ENCODE measurements around the gene DNAL4.

Gene DNAL4

DNA sequence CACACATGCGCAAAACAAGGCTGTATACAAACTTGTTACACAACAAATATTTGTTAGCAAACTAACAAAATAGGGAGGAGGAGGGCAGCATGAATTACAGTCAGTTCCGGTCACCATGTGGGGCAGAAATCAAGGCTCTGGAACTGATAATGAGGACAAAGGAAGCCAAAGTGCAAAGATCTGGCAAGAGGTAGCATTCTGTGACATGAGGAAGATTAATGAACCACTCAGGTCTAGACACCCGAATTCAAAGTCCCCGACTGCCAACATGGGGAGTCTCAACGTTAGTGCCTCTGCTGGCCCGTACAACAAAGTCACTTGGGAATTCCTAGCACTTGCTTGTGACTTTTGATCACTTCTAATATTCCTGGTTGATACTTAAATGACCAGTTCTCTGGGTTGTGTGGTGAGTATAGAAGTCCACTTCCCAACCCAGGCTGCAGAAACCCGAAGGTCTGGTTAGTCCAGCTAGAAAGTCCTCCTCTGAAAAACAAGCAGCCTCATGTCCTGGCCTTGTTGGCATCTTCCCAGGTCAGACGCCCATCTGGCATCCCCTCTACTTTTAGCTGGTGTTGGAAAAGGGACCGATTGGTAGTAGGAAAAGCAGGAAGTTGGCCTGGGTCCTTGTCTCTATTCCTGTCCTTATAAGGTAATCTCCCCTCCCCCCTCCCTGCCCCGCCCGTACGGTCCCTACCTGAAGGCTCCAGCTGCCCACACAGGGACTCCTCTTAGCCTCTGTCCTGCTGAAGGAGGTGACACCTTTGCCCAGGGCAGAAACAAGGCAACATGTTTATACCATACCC is 39.8 kb downstream of the DNAL4 start:
- TF ChIP-seq POLR2A (IDR thresholded peaks at IDR 0.05; ENCODE audit: low read length) (no peak), GATA1 (IDR thresholded peaks at IDR 0.05; ENCODE audit: low read depth, low read length) (no peak)

GRCh38 chr22:38751422-38752346 is 42.3 kb downstream of the DNAL4 start:
- DNase-seq = no peak
- TF ChIP-seq POLR2A (IDR thresholded peaks at IDR 0.05; ENCODE audit: low read length) = no peak
- TF ChIP-seq GATA1 (IDR thresholded peaks at IDR 0.05; ENCODE audit: low read depth, low read length) = no peak

More for the DNA sequence above, 39.8 kb downstream of the DNAL4 start:
- peak in 1 of 2 experiments; percentile 43 for DNase-seq

DNA sequence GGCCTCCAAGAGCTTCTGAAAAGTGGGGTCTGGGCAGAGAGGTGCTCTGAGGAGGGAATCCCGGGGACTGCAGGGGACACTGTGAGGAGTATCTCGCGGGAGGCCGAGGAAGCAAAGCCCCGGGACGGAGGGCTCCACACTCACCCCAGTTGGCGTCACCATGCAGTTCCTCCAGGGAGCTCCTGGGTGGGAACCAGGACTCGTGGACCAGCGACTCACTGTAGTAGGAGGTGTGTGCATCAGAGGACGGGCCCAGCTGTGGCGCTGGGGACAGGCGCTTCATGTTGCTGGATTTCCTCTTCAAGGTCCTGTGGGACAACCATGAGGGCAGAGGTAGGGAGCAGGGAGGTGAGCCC is 42.9 kb downstream of the DNAL4 start:
- no peak for DNase-seq
- TF ChIP-seq GATA1 (IDR thresholded peaks at IDR 0.05; ENCODE audit: low read depth, low read length) = no peak
- TF ChIP-seq POLR2A (IDR thresholded peaks at IDR 0.05; ENCODE audit: low read length) = no peak

DNA sequence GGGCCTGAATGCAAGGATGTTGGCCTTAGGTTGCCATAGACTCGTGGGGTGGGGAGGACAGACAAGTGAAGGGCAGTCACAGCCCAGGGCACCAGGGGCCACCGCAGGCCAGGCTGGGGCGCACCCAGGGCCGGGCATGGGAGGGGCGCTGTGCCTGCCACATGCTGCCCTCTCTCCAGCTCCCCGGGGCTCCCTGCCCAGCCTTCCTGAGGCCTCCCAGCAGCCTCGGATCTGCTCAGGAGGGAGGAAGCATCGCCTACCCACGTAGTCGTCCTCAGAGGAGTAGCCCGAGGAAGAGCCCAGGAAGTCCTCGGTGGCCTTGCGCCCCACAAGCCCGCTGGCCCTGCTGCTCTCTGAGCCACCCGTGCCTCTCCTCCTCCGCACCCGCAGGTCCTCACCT is 43.3 kb downstream of the DNAL4 start:
- TF ChIP-seq POLR2A (IDR thresholded peaks at IDR 0.05; ENCODE audit: low read length) (no peak), GATA1 (IDR thresholded peaks at IDR 0.05; ENCODE audit: low read depth, low read length) (no peak)
- DNase-seq = no peak

GRCh38 chr22:38750104-38750503 is 43.8 kb downstream of the DNAL4 start:
- TF ChIP-seq GATA1 (IDR thresholded peaks at IDR 0.05; ENCODE audit: low read depth, low read length) = no peak
- TF ChIP-seq POLR2A (IDR thresholded peaks at IDR 0.05; ENCODE audit: low read length) = no peak

DNA sequence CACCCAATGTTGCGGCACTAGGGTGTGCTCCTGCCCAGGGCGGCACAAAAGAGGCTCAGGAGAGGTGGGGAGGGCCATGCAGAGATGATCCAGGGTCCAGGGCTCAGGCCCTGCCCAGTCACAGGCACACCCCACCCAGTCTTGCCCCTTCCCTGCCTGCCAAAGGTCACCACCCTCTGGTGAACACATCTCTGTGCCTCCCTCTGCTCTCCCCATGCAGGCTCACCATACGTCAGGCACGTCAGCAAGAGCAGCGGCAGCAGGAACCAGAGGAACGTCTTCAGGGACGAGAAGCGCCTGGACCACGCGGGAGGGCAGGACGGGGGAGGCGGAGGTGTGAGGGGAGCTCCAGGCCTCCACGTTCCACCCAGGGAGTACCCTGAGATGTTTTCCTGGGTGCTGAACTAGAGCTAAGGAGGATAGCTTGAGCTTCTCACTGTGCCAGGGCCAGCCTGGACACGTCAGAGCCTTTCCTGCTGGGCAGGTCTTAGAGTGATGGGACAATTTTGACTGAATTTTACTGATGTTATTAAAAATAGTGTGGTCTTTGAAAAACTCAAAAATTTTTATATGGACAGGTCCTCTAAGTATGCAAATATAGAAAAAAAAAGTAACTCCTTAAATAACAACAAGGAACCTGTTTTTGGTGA is 45.3 kb downstream of the DNAL4 start:
- DNase-seq = no peak
- TF ChIP-seq POLR2A (IDR thresholded peaks at IDR 0.05; ENCODE audit: low read length) (no peak), GATA1 (IDR thresholded peaks at IDR 0.05; ENCODE audit: low read depth, low read length) (no peak)

More at GRCh38 chr22:38750104-38750503, 43.8 kb downstream of the DNAL4 start:
- no peak for DNase-seq

GRCh38 chr22:38745676-38746460 is 48.1 kb downstream of the DNAL4 start:
- no peak for TF ChIP-seq GATA1 (IDR thresholded peaks at IDR 0.05; ENCODE audit: low read depth, low read length)
- no peak for TF ChIP-seq POLR2A (IDR thresholded peaks at IDR 0.05; ENCODE audit: low read length)
- no peak for DNase-seq

DNA sequence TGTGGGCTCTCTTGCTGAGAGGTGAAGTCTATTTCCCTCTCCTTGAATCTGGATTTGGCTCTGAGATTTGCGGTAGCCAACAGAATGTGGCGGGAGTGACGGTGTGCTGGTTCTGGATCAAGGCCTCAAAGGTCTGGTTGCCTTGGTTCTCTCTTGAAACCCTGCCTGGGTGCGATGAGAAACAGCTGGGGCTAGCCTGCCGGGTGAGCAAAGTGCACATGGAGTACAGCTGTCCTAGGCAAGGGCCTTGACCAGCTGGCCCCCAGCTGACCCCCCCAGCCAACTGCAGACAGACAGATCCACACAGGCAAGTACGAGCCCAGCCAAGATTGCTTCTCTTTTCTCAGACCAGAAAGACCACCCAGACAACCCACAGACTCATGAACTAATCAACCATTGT is 49.0 kb downstream of the DNAL4 start:
- TF ChIP-seq GATA1 (IDR thresholded peaks at IDR 0.05; ENCODE audit: low read depth, low read length) (no peak), POLR2A (IDR thresholded peaks at IDR 0.05; ENCODE audit: low read length) (no peak)
- no peak for DNase-seq

DNA sequence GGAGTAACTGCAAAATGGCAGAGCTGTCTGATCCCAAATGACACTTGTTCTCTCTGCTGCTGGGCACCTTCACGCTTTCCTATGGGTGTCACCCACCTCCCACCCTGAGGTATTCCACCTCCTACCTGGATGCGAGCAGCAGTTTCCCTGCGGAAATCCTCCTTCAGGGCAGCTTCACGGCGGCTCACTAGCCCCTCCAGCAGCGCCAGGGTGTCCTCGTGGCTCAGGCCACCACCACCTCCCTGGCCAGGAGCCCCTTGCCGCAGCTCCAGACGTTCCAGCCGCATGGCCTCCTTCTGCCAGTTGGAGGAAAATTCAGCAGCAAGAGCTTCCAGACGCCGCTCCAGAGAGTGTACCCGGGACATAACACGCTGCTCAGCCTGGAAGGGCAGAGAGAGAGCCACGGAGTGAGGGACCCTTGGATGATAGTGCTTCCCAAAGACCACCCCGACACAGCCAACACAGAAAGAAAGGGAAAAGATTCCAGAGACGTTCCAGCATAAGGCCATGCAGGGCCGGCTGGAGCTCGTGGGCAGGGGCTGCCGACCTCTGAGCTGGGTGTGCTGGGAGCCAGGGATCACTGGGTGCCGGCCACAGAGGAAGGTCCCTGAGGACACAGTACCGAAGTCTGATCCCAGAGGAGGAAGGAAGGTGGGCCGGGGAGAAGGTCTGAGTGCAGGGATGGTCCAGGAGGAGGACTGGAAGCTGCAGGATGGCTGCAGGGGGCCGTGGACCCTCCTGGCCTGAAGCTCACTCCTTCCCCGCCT is 51.6 kb downstream of the DNAL4 start:
- no peak for DNase-seq
- TF ChIP-seq POLR2A (IDR thresholded peaks at IDR 0.05; ENCODE audit: low read length) (no peak), GATA1 (IDR thresholded peaks at IDR 0.05; ENCODE audit: low read depth, low read length) (no peak)

GRCh38 chr22:38741576-38741975 is 52.4 kb downstream of the DNAL4 start:
- DNase-seq = no peak
- TF ChIP-seq POLR2A (IDR thresholded peaks at IDR 0.05; ENCODE audit: low read length) (no peak), GATA1 (IDR thresholded peaks at IDR 0.05; ENCODE audit: low read depth, low read length) (no peak)

DNA sequence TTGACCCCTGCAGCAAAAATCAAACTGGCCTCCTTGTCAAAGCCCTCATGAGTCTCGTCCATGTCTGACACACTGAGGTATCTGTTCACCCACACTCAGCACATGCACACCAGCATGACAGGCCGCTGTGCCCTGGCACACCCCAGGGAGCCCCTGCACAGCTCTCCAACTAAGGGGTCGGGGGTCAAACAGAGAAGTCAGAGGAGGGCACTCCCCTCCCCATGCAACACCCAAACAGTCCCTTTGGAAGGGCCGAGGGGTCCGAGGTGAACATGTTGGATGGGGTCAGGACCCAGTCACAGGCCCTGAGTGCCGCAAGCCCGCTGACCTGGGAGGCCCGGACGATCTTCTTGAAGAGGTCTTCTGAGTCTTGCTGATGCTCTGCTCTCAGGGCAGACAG is 52.8 kb downstream of the DNAL4 start:
- TF ChIP-seq POLR2A (IDR thresholded peaks at IDR 0.05; ENCODE audit: low read length) = no peak
- no peak for TF ChIP-seq GATA1 (IDR thresholded peaks at IDR 0.05; ENCODE audit: low read depth, low read length)
- DNase-seq = no peak

- TF ChIP-seq POLR2A (IDR thresholded peaks at IDR 0.05; ENCODE audit: low read length) (no peak), GATA1 (IDR thresholded peaks at IDR 0.05; ENCODE audit: low read depth, low read length) (no peak)
- no peak for DNase-seq
These were observed 53.2 kb downstream of the DNAL4 start for GRCh38 chr22:38740754-38741153.
